AG09309 (cell line): ENCODE data around the gene IGBP1.
A peak's percentile ranks its signal among the peaks of the same experiment; 100 is the strongest.

Experiments used
- DNase-seq: peaks from one replicate; pipeline ENCODE4 v3.0.0-alpha.2; 2010; ENCODE audit warnings: low read depth
- H3K4me3 ChIP-seq: 2 replicates; pipeline ENCODE4 v1.5.1; 2011; ENCODE audit warnings: mild to moderate bottlenecking, low read depth, low read length, moderate library complexity; ENCODE audit not compliant: control insufficient read depth
- TF ChIP-seq, protein P1 (sequence below): IDR thresholded peaks from 2 replicates; pipeline ENCODE4 v1.5.1; 2011; ENCODE audit warnings: mild to moderate bottlenecking, low read depth, low read length, inconsistent platforms; ENCODE audit not compliant: insufficient read depth, control insufficient read depth; ENCODE audit errors: missing control alignments

Gene IGBP1

DNA sequence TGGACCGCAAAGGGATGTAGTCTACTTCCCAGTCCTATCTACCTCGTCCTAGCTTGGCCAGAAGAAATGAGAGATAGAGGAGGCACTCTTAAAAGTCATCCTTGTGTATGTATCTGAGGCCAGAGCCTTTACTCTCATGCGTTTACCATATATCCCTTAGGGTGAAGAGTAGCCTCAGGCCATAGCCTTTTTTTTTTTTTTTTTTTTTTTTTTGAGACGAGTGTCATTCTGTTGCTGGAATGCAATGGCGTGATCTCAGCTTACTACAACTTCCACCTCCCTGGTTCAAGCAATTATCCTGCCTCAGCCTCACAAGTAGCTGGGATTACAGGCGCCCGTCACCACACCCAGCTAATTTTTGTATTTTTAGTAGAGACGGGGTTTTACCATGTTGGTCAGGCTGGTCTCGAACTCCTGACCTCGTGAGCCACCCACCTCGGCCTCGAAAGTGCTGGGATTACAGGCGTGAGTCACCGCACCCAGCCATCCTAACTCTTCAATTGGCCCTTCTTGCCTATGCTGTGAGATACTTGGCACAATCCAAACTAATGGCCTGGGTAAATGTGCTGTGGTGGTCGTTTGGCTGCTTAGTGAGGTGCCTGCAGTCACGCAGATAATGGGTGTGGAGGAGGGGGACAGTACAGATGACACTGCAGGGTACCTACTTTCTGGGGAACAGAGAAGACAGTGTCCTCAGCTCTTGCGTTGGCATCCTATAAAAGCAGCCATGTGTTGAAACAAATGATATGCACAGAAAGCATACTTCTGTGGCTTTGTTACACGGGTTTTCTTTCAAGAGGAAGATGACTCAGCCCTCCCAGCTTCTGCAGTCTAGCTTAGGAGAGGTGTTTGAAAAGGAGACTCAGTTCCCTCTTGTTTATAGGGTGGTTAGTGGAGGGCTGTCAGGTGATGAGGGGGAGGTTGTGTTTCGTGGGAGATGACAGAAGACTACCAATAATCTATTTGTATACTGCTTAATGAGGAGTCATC is 33.6 kb downstream of the IGBP1 start:
- DNase-seq, result peak; percentile 1
- TF ChIP-seq, protein P1, sequence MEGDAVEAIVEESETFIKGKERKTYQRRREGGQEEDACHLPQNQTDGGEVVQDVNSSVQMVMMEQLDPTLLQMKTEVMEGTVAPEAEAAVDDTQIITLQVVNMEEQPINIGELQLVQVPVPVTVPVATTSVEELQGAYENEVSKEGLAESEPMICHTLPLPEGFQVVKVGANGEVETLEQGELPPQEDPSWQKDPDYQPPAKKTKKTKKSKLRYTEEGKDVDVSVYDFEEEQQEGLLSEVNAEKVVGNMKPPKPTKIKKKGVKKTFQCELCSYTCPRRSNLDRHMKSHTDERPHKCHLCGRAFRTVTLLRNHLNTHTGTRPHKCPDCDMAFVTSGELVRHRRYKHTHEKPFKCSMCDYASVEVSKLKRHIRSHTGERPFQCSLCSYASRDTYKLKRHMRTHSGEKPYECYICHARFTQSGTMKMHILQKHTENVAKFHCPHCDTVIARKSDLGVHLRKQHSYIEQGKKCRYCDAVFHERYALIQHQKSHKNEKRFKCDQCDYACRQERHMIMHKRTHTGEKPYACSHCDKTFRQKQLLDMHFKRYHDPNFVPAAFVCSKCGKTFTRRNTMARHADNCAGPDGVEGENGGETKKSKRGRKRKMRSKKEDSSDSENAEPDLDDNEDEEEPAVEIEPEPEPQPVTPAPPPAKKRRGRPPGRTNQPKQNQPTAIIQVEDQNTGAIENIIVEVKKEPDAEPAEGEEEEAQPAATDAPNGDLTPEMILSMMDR, result no peak
- H3K4me3 ChIP-seq, result no peak overlapping the region

- no peak overlapping the region for H3K4me3 ChIP-seq
- TF ChIP-seq, protein P1, result no peak
- peak; percentile 11 for DNase-seq
Measured at GRCh38 chrX:70168238-70169188, 35.3 kb downstream of the IGBP1 start.

DNA sequence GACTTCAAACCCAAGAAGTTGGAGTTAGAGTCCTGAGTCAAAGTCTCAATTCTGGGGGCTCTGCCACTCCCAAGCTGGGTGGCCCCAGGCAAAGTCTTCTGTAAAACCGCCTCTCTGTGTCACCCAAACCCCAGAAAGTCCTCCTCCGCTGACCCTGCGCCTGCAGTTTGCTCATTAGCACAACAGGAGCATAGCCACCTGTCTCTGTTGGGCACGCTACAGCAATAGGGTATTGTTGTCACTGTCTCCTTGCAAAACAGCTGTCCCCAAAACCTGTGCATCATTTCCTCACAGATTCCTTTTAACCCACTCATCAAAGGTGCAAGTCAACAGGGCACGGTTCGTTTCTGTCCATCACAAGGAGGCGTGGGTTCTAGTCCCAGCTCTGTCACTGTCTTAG is 36.0 kb downstream of the IGBP1 start:
- DNase-seq, result no peak
- TF ChIP-seq, protein P1, result no peak
- H3K4me3 ChIP-seq, result no peak overlapping the region

GRCh38 chrX:70171624-70172023 is 38.4 kb downstream of the IGBP1 start:
- no peak for DNase-seq
- no peak overlapping the region for H3K4me3 ChIP-seq
- TF ChIP-seq, protein P1, result no peak

DNA sequence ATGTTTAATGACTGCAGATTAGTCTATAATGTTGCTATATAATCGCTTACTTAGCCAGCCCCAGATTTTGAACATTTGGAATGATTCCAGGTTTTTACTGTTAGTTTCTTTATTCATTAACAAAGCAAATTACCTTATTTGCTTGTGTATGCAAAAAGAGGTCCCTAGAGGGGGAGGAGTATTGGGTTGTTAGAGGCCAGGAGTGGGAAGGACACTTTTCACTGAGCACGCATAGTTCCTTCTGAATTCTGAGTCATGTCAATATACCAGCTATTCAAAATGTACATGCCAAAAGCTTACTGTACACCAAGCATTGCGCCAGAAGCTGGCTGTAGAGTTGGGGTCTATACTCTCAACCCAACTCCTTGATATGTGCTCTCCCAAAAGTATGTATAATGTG is 39.0 kb downstream of the IGBP1 start:
- DNase-seq, result no peak
- no peak overlapping the region for H3K4me3 ChIP-seq
- TF ChIP-seq, protein P1, result no peak

GRCh38 chrX:70172964-70173363 is 39.7 kb downstream of the IGBP1 start:
- TF ChIP-seq, protein P1, result no peak
- no peak overlapping the region for H3K4me3 ChIP-seq

More at GRCh38 chrX:70172964-70173363, 39.7 kb downstream of the IGBP1 start:
- DNase-seq, result no peak
